Large intestine (tissue), 3 donors: ENCODE results near the gene ZNF723. TPM values are rescaled to one million over a fixed set of nuclear protein-coding genes. Genes with fewer than 3 reads are reported as not detected.

Experiments
- DNase-seq, 2 donors: peaks; one replicate each; pipeline versions ENCODE4 v3.0.0 to v3.0.0-alpha.2; 2013
- H3K27ac ChIP-seq: one replicate; pipeline ENCODE4 v1.5.1; 2013; ENCODE audit warnings: low read length
- H3K27me3 ChIP-seq: 2 replicates; pipeline ENCODE4 v1.6.1; 2013; ENCODE audit warnings: low read length; ENCODE audit not compliant: control insufficient read depth, insufficient read depth
- H3K36me3 ChIP-seq: 2 replicates; pipeline ENCODE4 v1.6.1; 2013; ENCODE audit warnings: low read length; ENCODE audit not compliant: control insufficient read depth, insufficient read depth
- H3K4me1 ChIP-seq: one replicate; pipeline ENCODE4 v1.6.1; 2013; ENCODE audit warnings: low read length; ENCODE audit not compliant: control insufficient read depth, insufficient read depth
- H3K4me3 ChIP-seq: one replicate; pipeline ENCODE4 v1.5.1; 2013; ENCODE audit warnings: low read length
- H3K9me3 ChIP-seq: one replicate; pipeline ENCODE4 v1.6.1; 2013; ENCODE audit warnings: mild to moderate bottlenecking, low read depth, low read length, moderate library complexity; ENCODE audit not compliant: control insufficient read depth
- WGBS: methylation state at CpG from one replicate; pipeline ENCODE4 v1.1.5; 2013; ENCODE audit warnings: low lambda C conversion rate; ENCODE audit not compliant: insufficient coverage; 5-methylcytosine and 5-hydroxymethylcytosine counted together
- polyA plus RNA-seq: library from polyadenylated mRNA; unstranded; fragments of 120-200 nt; gene quantifications from one replicate; pipeline ENCODE4 v1.2.1, GENCODE V29; 2013

ZNF723 gene
- polyA plus RNA-seq, 1 donor = not detected

GRCh38 chr19:22893855-22894270 lies 61.8 kb downstream of the ZNF723 start:
- no peak overlapping the region for H3K27ac ChIP-seq
- H3K36me3 ChIP-seq = no peaks in the 10 kb centered on the region
- DNase-seq = no peak
- WGBS = 20% methylated on average over 1 of the region's 35 CpGs
- H3K4me3 ChIP-seq = no peak overlapping the region
- H3K4me1 ChIP-seq = no peaks in the 10 kb centered on the region
- H3K27me3 ChIP-seq = no peaks in the 10 kb centered on the region
- peaks cover 15% of the 10 kb centered on the region for H3K9me3 ChIP-seq

GRCh38 chr19:22901431-22902130 lies 69.5 kb downstream of the ZNF723 start:
- no peak for DNase-seq
- Histone ChIP-seq H3K27ac (no peak overlapping the region), H3K9me3 (peaks cover 15% of the 10 kb centered on the region), H3K4me3 (no peak overlapping the region), H3K27me3 (no peaks in the 10 kb centered on the region), H3K4me1 (no peaks in the 10 kb centered on the region), H3K36me3 (no peaks in the 10 kb centered on the region)
- WGBS = no CpG with 5 or more reads among the region's 47 CpGs

Other genes with a start within 250 kb of the ZNF723 start
- gene ZNF492, start 198.0 kb upstream of the ZNF723 start, polyA plus RNA-seq = 1.2 TPM
- gene ZNF99, start 48.1 kb upstream of the ZNF723 start, polyA plus RNA-seq = 0.12 TPM
- not detected for gene ZNF728, start 170.9 kb downstream of the ZNF723 start, polyA plus RNA-seq